Measurements from ENCODE around the gene DGKQ. TPM values are rescaled to one million over a fixed set of nuclear protein-coding genes. Genes with fewer than 3 reads are reported as not detected.
"Not testable (repeated sequence)": the region's sequence is repeated elsewhere in the genome, so short reads cannot be mapped to it uniquely, and the experiment has no call there.

The DGKQ gene
- total RNA-seq, 1 donor from 2014 or later = 19.2 TPM

DNA sequence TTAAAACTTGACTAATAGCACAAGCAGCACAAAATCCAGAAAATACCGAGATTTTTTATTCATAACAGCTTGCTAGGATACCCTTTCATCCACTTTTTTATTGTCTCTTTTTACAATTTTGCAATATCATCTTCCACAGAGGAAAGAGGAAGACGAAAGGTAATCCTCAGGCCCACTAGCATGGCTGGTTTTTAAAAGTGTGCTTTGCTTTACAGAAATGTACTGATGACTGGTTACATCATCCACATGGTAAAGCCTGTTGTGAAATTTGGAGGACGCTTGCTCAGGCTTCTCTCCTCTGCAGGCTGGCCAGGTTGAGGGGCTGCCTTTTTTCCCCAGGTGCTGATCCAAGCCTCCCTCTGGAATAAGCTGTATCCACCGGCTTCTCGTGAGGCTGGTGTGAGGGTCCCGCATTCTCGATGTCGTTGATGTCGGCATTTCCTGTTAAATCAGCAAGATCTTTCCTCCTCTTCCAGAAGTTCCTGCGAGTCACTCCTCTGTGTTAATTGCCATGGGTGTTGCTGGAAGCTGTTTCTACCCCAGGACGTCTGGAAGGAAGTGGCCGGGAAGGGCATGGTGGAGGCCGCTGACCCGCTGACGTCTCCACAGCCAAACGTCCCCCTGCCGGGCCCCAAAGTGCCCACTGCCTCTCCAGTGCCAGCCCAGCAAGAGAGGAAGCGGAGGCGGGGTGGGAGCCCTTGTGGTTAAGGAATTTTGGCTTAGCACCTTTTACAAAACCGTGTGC, 5.8 kb upstream of the DGKQ start:
- no peak for DNase-seq (ENCODE audit: low read depth, low spot score)

DNA sequence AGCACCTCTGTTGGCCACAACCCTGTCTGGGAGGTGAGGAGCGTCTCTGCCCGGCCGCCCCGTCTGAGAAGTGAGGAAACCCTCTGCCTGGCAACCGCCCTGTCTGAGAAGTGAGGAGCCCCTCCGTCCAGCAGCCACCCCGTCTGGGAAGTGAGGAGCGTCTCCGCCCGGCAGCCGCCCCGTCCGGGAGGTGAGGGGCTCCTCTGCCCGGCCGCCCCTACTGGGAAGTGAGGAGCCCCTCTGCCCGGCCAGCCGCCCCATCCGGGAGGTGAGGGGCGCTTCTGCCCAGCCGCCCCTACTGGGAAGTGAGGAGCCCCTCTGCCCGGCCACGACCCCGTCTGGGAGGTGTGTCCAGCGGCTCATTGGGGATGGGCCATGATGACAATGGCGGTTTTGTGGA, 2.6 kb upstream of the DGKQ start:
- not testable (repeated sequence) for DNase-seq (ENCODE audit: low read depth, low spot score)

DNA sequence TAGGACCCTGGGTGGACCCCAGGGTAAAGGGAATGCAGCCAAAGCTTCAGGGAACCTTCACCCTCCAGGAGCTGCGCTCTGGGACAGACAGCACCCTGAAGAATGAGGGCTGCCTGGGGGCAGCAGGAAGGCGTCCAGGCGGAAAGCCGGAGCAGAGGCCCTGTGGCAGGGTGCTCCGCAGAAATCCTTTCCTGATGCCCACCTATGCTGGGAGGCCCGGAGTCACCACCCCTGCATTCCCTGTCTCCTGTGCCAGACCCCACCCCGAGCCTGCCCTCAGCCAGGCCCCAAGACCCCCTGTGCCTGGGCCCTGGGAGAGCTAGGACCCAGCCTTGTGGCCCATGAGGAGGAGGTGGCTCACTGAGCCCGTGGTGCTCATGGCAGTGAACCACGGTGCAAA, 1.3 kb upstream of the DGKQ start:
- DNase-seq (ENCODE audit: low read depth, low spot score) = no peak

DNA sequence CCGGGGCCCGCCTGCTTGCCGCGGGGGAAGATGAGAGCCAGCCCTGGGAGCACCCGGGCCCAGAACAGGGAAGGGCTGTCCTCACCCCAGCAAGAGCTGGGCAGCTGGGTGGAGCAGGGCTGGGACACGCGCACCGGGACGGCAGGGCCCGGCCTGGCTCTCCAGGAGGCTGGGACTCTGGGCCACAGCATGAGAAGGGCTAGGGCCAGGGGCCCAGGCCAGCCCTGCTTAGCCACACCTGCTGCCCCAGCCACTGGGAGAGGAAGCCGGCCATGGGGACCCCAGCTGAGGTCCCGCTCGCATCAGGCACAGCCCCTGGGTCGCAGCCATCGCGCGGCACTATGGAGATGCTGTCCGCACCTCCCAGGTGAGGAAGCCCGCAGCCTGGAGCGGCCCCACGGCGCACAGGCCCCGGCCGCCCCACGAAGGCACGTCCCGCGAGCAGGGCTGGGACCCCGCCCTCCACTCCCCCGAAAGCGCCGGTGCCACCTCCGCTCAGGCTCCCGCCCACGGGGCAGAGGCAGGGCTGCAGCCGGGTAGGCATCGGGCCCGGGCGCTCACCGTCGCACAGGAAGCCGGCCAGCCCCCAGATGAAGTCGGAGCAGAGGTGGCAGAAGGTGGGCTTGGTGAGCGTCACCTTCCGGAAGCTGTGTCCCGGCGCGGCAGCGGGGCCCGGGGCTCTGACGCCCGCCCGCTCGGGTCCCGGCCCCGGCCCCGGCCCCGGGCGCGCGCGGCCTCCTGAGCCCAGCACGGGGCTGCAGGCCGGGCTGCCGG, 531 bp downstream of the DGKQ start:
- DNase-seq (ENCODE audit: low read depth, low spot score) = no peak

DNA sequence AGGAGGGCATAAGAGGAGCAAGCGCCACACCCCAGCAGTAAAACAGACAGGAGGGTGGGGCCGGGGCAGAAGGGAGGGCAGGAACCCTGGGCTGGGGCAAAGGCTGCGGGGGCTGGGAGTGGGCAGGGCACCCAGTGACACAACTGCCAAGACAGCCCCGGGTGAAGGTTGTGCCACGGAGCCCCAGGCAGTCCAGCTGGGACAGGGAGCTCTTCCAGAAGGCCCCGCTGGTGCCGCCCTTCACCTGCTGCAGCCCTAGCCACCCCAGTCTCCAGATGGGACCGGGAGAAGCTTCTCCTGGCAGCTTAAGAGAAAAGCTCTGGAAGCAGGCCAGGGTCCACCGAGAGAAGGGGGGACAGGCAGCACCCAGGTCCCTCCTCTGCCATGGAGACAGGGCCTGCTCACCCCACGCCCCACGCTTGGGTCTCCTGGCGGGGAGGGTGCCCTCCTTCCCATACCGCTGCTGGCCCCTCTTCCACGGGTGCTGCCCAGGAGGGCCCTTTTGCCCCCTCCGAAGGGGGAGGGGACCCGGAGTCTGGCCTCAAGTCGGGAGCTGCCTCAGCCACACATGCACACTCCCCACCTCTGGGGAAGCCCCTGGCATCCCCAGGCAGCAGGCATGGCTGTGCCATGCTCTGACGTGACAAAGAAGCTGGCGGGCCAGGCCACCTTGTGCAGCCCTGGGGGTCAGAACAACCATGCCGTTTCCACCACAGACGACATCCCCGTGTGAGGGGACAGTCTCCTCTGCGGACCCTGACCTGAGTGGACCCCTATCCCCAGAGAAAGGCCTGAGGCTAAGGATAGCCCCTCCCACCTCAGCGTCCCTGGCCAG, 1.5 kb downstream of the DGKQ start:
- no peak for DNase-seq (ENCODE audit: low read depth, low spot score)

DNA sequence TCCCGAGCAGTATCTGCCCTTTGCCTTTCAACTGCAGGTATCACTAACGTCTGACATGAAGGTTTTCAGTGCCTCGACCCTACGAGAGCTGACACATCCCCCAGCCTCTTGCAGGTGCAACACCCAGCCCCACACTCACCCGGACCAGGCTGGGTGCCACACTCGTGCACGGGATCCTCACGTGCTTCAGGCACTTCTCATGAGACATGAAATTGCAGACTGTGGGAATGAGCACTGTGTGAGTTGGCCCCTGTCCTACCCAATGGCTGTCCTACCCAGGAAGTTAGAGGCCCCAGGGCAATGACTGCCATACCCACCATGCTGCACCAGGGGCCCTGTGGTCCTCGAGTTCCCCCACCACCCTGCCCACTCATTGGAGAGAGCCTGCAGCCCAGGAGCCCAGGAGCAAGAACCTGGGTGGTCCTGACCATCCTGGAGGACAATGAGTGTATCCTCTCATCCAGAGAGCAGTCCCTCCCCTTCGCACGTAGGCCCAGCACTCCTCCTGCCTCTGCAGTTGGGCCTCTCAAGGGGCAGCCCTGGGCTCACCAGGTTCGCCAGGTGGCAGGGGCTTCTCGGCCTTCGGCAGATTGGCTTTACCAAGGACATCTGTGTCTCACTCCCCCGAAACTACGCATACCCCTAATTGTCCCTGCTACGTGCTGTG, 2.4 kb downstream of the DGKQ start:
- DNase-seq (ENCODE audit: low read depth, low spot score) = no peak

DNA sequence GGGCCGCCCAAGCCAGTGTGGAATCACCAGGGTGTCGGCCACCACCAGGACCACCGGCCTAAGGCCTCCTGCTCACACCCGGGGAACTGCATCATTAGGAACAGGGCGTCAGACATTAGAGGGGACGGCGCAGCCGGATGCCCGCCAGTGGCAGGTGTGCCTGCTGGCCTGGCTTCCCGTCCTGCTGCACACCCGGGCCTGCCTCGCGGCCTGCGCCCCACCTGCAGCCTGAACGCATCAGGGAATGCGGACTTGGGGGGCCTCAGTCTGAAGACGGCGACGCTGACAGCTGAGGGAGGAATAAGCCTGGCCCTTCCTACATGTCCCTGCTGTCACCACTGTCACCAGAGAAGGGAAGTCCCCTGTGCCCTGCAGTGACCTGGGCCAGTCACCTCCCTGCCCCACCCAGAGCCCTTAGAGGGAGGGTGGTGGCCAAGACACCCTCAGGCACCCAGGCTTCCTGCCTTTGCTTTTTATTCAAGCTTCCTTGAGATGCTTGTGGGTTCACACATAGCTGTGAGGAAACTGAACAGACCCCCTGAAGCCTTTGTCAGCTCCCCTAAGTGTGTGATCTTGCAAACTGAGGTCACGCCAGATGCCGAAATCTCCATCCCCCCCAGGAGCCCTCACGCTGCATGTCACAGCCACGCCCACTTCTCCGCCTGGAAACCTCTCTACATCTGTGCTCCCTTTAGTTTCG, 3.2 kb downstream of the DGKQ start:
- no peak for DNase-seq (ENCODE audit: low read depth, low spot score)

DNA sequence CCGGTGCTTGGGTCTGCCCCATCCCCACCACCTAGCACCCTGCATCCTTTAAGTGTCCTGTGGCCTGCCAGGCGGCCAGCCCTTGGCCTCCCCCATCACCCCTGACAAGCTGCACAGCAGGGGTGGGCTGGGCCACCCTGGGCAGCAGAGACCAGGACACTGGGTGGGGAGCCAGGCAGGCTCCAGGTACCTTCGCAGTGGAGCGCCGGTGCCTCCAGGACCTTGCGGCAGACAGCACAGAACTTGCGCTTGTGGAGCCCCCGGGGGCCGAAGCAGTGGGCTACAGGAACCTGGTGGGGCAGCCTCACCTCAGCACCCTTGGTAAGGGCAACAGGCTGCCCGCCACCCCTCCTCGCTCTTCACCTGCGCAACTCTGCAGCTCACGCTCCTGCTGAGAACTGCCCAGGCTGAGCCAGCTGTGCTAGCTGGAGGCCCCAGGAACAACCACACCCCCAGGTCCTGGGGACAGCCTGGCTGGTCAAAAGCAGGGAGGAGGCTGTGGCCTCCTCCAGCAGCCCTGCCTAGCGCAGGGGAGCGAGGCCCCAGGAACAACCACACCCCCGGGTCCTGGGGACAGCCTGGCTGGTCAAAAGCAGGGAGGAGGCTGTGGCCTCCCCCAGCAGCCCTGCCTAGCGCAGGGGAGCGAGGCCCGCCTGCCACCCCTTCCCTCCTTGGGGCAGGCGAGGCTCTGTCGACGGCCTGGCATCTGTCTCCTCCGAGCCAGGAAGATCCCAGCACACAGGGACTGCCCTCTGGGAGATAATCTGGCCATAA, 4.6 kb downstream of the DGKQ start:
- DNase-seq (ENCODE audit: low read depth, low spot score) = no peak

DNA sequence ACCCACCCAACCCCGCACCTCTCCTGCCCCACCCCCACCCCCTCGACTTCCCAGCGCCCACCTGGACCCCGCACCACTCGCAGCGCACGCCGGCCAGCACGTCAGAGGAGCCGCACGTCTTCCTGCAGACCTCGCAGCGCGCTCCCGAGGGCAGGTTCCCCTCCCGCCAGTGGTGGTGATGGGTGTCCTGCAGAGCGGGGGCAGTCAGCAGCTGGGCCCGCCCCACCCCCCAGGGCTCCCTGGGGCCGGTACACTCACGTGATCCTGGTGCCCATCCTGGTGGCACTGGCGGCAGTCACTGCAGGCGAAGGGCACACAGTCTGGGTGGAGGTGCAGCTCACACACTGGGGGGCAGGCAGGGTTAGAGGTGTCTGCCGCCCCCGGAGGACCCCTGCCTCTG, 5.1 kb downstream of the DGKQ start:
- DNase-seq (ENCODE audit: low read depth, low spot score) = no peak

DNA sequence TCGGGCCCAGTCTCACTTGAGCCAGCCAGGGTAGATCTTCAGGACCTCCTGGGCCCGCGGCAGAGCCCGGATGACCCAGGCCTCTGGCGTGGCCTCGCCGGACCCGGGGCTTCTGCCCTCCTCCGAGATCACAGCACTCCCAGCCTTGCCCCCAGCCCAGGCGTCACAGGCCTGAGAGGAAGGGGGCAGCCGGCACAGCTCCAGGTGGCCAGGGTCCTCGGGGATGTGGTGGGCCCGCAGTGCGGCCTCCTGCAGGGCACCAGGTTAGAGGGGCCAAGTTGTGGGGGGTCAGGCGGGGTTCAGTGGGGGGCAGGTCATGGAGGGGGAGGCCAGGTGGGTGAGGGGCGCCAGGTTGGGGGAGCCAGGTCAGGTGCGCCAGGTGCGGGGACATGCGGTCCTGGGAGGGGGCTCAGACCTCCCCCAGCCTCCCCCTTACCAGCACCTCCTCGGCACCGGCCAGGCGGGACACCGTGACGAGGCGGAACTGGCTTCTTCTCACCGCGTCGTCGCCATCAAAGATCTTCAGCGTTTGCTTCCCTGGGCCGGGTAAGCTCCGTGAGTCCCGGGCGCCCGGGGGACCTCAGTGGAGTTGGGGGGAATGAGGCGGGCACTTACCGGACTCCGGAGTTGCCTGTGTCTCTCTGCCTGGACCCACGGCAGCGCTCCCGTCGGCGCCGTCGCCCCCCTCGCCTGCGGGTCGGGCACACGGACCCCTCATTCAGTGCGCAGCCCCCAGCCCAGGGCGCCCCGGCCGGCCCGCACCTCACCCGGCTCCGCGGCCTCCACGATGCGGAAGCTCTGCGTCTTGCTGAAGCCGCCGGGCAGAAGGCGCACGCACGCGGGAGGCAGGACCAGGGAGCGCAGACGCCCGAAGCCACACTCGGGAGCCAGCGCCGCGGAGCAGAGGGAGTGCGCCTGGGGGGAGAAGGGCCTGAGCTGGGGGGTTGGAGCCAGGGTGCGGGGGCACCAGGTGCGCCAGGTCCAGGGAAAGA, 6.0 kb downstream of the DGKQ start:
- DNase-seq (ENCODE audit: low read depth, low spot score) = no peak

DNA sequence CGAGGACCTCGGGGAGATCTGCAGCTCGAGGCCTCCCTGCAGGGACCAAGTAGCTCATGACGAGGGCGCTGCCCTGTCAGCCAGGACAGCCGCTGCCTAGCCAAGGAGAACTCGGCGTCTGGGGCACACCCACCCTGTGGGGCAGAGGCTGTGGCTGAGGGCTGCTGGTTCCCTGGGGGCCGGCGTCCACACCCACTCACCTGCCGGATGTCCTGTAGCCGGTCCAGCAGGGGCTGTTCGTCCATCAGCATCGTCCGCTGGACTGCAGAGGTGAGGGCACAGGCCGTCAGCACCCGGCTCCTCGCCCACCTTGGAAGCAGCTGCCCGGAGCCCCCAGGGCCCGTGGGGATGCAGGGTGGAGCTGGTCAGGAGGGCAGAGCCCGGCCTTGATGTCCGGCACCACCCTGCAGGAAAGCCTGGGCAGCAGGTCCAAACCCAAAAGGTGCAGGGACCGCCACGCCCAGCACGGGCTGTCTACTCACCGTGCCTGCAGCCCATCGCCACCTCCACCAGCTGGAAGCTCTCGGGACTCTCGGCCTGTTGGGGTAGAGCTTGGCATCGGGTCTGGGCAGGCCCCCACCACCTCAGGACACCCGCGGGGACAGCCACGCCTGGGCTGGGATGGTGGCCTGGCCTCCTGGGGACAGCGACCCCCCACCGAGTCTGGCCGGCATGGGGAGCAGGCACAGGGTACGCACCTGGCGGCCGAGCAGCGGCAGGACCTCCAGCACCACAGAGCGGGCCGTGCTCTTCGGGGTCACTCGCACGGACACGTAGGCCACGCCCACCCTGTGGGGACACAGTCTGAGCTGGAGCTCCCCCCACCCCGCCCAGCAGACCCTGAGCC, 6.9 kb downstream of the DGKQ start:
- no peak for DNase-seq (ENCODE audit: low read depth, low spot score)

DNA sequence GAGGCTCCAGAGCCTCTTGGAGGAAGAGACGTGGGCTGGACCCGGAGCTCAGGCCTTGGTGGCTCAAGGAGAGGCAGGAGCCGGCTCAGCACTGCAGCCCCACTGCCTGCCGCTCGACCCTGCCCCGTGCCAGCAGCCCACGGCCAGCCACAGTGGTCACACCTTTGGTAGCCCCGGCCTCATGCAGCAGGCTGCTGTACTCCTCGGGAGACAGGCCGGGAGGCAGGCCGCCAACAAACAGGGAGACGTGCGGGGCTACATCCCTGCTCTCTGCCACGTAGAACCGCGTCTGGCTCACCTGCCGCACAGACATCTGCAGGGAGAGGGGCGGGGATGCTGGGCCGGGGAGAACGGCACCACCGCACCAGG, 7.6 kb downstream of the DGKQ start:
- DNase-seq (ENCODE audit: low read depth, low spot score) = no peak

DNA sequence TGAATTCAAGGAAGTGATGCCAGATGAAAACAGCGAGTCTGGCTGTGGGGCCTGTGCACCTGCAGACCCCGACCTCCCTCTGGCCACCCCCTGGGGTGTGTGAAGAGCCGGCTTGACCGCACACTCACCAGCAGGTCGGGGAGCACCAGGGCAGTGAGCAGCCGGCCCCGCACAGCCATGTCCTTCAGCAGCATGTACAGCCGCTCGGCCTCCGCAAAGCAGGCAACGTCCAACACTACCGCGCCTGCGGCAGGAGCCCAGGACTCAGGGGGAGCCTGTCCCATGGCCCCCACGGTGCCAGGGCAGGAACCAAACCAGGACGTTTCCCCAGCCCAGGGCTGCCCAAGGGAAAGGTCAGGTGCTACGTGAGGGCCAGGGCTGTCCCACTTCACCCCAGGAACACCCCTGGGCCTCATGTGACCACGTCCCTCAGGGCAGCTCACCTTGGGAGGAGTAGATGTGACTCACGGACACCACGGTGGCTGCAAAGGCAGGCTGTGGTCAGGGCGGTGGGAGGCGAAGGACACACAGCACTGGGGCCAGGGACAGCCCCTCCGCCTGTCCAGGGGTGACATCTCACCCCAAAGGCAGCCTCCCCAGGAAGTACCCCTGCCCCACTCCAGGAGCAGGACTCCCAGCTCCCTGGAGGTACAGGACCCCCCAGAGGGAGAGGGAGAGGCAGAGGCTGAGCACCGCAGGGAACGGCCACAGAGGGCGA, 8.2 kb downstream of the DGKQ start:
- no peak for DNase-seq (ENCODE audit: low read depth, low spot score)

DNA sequence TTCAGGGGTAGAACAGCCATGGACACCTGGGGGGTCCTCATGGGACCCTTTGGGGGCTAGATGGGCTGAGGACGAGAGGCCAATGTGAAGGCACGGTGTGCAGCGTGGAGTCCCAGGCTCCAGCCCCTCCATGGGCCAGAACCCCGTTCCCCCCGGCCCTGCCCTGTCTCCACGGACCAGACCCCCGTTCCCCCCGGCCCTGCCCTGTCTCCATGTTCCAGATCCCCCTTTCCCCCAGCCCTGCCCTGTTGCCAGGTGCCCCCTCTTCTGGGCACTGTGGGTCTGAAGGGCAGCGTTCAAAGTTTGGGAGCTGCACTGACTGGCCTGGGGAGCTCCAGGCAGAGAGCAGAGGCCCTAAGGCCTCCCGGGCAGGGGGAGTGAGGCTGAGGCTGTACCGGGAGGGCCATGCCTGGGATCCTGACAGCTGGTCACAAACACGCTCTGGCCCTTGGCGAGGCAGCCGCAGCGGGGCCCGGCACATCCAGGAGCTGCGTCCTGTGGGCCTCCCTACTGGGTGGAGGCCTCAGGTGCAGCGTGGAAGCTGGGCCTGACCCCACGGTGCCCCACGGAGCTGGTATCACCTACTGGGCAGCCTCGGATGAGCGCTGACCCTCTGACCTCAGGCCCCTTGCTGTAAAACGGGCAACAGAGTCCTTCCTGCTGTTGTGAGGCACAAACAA, 8.9 kb downstream of the DGKQ start:
- no peak for DNase-seq (ENCODE audit: low read depth, low spot score)

DNA sequence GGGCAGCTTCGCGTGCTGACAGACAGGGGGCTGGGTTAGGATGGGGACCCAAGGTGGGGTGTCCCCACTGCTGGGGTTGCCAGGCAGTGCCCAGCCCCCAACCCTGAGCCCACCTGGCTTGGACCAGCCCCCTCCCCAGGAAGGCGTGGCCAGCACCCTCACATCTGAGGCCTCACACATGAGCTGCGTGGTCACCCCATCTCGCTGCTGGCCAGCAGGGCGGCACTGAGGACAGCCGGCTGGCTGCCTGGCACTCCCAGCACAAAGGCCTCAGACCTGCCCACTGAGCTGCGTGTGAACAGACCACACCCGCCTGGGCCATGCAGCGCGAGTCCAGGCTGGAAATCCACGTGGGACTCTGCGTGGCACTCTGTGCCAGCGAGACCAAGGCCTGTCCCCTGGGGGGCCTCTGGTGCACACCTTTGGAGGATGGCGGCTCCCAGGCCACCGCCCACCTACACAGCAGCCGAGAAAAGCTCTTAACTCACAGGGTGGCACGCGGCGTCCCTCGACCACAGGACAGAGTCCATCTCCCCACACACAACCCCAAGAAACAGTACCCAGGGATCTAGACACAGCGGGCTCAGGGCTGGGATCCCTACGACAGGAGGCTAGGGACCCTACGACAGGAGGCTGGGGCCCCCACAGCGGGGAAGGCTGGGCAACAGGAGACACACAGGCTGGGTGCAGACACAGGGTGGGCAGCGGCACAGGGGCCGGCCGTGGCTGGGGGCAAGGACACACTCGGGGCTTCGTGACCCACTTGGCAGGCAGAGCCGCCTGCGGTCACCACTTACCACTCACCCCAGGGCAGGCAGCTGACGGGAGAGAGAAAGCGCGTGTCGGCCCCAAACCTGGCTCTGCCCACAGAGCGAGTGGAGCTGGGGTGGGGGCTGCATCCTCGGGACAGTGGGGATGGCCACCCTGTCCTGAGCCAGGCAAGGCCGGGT, 9.8 kb downstream of the DGKQ start:
- no peak for DNase-seq (ENCODE audit: low read depth, low spot score)

All from pulmonary artery endothelial cell (primary cell).